Urothelium cell line (cell line): Measurements from ENCODE around the gene POLD4.

Experiments used
- DNase-seq: peaks from one replicate; pipeline ENCODE4 v3.0.0; 2011; ENCODE audit warnings: low spot score, mixed read lengths
- FAIRE-seq: peaks from 2 replicates; lab custom pipeline; 2011; peaks lifted over from hg19 to GRCh38; lab: Jason Lieb, UNC

Gene POLD4

DNA sequence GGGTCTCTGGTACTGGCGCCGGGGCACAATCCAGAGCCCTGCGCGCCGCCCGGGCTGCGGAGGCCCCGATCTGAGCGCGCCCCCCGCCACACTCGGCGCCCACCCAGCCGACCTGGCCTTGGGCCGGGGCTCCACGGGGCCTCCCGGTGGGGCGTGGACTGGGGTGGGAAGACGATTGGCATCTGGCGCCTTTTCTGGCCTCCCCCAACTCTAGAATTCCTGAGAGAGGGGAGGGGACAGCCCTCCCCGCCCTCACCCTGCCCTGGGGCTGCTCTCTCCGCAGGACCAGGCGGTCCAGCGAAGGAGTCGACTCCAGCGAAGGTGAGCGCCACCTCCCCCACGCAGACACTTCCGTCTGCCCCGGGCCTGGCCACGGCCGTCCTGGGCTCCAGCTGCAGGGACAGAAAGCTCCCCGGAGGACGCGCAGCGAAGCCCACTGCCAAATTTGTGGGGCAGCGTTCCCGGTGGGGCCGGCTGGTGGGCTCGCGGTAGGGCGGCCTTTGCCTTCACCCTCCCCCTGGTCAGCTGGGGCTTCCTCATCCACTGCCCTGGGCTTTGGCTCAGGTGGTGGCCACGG lies 49.4 kb downstream of the POLD4 start:
- FAIRE-seq (peak; percentile 48), DNase-seq (peak; percentile 57)

DNA sequence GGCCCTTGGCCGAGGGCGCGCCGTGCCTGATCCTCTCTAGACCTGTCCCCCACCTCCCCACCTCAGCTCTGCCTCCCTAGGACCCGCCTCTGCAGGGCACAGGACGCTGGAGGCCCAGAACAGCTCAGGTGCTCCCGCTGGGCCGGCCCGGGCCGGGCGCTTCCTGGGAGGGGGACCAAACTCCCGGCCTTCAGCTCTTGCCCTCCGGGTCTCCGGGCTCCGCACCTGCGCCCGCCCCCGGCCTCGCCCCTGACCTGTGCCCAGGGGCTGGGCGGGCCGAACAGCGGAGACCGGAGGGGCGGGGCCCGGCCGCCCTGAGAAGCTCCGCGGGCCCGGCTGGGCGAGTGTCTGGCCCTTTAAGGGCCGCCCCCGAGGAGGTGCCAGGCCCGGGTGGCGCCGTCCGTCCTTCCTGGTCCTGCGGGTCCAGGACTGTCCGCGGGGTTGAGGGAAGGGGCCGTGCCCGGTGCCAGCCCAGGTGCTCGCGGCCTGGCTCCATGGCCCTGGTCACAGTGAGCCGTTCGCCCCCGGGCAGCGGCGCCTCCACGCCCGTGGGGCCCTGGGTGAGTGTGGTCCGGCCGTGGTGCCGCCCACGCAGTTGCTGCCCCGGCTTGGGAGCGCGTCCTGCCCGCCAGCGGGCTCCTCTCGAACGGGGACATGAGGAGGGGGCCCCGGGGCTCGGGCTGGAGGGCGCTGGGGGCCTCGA lies 50.1 kb downstream of the POLD4 start, which contains the start of gene SSH3:
SSH3 (plus strand) TSS at position 399 of the 703 bp plus-strand sequence; CDS start at position 495, 96 bp downstream.
- DNase-seq (peak; percentile 89), FAIRE-seq (no peak)

DNA sequence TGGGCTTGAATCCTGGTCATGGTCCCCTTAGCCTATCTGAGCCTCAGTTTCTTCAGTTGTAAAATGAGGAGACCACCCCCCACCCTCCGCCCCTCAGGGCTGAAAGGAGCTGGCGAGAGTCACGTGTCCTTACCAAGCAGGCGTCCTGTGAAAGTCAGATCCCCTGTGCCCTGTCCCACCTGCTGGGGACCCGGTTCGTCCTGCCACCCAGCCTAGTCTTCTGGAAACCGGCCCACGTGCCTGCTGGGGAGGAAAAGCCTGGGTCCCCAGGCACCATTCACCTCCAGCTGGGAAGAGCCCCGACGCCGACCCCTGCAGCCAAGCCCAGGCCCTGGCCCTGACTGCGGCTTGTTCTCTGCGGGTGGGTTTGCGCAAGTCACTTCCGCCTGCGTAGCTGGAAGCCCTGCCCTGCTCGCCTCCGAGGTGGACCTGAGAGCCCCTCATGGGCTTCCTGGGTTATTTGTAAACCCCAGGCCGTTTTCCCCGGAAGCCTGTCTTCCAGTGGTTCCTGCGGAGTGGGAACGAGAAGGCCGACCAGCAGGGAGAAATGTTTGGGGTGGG lies 50.7 kb downstream of the POLD4 start:
- FAIRE-seq (no peak), DNase-seq (no peak)

DNA sequence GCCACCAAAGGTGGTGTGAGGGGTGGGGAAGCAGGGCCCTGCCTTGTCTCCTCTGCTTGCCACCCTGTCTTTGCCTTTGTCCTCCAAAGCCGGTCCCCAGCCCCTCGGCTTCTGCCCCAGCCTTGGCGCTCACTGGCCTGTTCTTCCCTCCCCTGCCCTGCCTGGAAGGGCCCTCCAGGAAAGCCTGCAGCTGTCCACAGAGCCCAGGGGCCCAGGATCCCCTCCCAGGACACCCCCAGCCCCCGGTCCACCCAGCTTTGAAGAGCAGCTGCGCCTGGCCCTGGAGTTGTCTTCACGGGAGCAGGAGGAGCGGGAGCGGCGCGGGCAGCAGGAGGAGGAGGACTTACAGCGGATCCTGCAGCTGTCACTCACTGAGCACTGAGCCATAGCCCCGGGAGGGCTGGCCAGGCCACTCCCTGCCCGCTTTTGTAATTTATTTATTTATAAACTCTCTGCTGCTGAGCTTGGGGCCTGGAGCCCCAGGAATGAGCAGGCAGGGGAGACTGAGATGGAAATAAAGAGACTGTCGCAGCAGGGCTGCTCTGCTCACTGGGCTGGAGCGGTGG lies 51.3 kb downstream of the POLD4 start:
- DNase-seq = no peak
- no peak for FAIRE-seq

DNA sequence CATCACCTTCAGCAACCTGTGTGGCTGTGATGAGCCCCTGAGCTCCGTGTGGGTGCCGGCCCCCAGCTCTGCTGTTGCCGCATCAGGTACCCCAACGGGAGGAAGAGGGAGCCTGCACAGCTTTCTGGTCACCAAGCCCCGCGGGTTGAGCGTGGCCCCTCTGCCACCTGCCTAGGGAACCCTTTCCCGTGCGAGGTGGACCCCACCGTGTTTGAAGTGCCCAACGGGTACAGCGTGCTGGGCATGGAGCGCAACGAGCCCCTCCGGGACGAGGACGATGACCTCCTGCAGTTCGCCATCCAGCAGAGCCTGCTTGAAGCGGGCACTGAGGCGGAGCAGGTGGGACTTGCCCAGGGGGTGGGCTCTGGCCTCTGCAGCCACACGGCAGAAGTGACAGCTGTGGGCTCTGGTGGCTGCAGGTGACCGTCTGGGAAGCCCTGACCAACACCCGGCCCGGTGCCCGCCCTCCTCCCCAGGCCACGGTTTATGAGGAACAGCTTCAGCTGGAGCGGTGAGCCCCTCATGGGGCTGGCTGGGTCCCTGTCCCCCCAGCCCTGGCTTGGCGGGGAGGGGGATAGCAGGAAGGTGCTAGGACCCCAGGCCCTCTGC lies 51.9 kb downstream of the POLD4 start:
- no peak for FAIRE-seq
- no peak for DNase-seq
